ENCODE measurements around the gene ICA1. TPM values are rescaled to one million over a fixed set of nuclear protein-coding genes. Genes with fewer than 3 reads are reported as not detected.

The ICA1 gene
- total RNA-seq, 1 donor: 4.3 TPM

- no peak for TF ChIP-seq CTCF (IDR thresholded peaks at IDR 0.05; ENCODE audit: insufficient read depth, low read depth, low read length)
- H3K4me3 ChIP-seq (ENCODE audit: low read depth, low read length): no peak overlapping the region
- DNase-seq (ENCODE audit: low read depth): no peak
Observed at GRCh38 chr7:8144856-8145255, 117.1 kb downstream of the ICA1 start.

- no peak for TF ChIP-seq CTCF (IDR thresholded peaks at IDR 0.05; ENCODE audit: insufficient read depth, low read depth, low read length)
- H3K4me3 ChIP-seq (ENCODE audit: low read depth, low read length): no peak overlapping the region
- DNase-seq (ENCODE audit: low read depth): no peak
Observed at GRCh38 chr7:8143151-8143874, 118.7 kb downstream of the ICA1 start.

- no peak for DNase-seq (ENCODE audit: low read depth)
- no peak for TF ChIP-seq CTCF (IDR thresholded peaks at IDR 0.05; ENCODE audit: insufficient read depth, low read depth, low read length)
- no peak overlapping the region for H3K4me3 ChIP-seq (ENCODE audit: low read depth, low read length)
Observed at GRCh38 chr7:8142477-8142876, 119.5 kb downstream of the ICA1 start.

- TF ChIP-seq CTCF (IDR thresholded peaks at IDR 0.05; ENCODE audit: insufficient read depth, low read depth, low read length): no peak
- no peak for DNase-seq (ENCODE audit: low read depth)
- no peak overlapping the region for H3K4me3 ChIP-seq (ENCODE audit: low read depth, low read length)
Observed at GRCh38 chr7:8141070-8141469, 120.9 kb downstream of the ICA1 start.

- H3K4me3 ChIP-seq (ENCODE audit: low read depth, low read length): no peak overlapping the region
- no peak for DNase-seq (ENCODE audit: low read depth)
- no peak for TF ChIP-seq CTCF (IDR thresholded peaks at IDR 0.05; ENCODE audit: insufficient read depth, low read depth, low read length)
Observed at GRCh38 chr7:8136051-8136730, 125.8 kb downstream of the ICA1 start.

GRCh38 chr7:8135417-8135816, 126.5 kb downstream of the ICA1 start:
- no peak for TF ChIP-seq CTCF (IDR thresholded peaks at IDR 0.05; ENCODE audit: insufficient read depth, low read depth, low read length)
- H3K4me3 ChIP-seq (ENCODE audit: low read depth, low read length): no peak overlapping the region
- no peak for DNase-seq (ENCODE audit: low read depth)
